Vagina (tissue), 2 donors: Measurements from ENCODE around the gene SFMBT2. TPM values are rescaled to one million over a fixed set of nuclear protein-coding genes. Genes with fewer than 3 reads are reported as not detected.
"Not testable (repeated sequence)": the region's sequence is repeated elsewhere in the genome, so short reads cannot be mapped to it uniquely, and the experiment has no call there.

ENCODE experiments used
- DNase-seq, 2 donors: peaks; one replicate each; pipeline ENCODE4 v3.0.0-alpha.2; 2017; ENCODE audit errors: extremely low spot score in 2 of 2
- H3K27ac ChIP-seq: fragments of 200-600 bp; sonication (generic); one replicate; pipeline ENCODE4 v1.5.1; 2019
- H3K27me3 ChIP-seq: fragments of 200-600 bp; sonication (generic); one replicate; pipeline ENCODE4 v1.5.1; 2019
- H3K36me3 ChIP-seq, 2 donors: fragments of 200-600 bp; sonication (generic); one replicate each; pipeline ENCODE4 v1.5.1; 2017 to 2019
- H3K4me1 ChIP-seq: fragments of 200-600 bp; sonication (generic); one replicate; pipeline ENCODE4 v1.5.1; 2019
- H3K4me3 ChIP-seq, 2 donors: fragments of 200-600 bp; sonication (generic); 1 replicate in 1 of 2; 2 replicates in 1 of 2; pipeline ENCODE4 v1.5.1; 2016 to 2019
- H3K9me3 ChIP-seq: fragments of 200-600 bp; sonication (generic); one replicate; pipeline ENCODE4 v1.5.1; 2019
- POLR2A ChIP-seq, 2 donors: fragments of 450-650 bp; IDR thresholded peaks; one replicate each; pipeline ENCODE4 v1.6.1; 2017; ENCODE audit warnings: antibody characterized with exemption in 2 of 2, mild to moderate bottlenecking in 2 of 2, moderate library complexity in 2 of 2
- POLR2AphosphoS5 ChIP-seq, 2 donors: sonication (generic); formaldehyde crosslinking; IDR thresholded peaks; one replicate each; pipeline ENCODE4 v1.9.0; 2017; ENCODE audit warnings: antibody characterized with exemption in 2 of 2, mild to moderate bottlenecking in 2 of 2, low read depth in 1 of 2; ENCODE audit not compliant: insufficient read depth in 1 of 2
- intact Hi-C: fragments of 100-400 bp; cut with DNase I; formaldehyde crosslinking; loops from one replicate; pipeline ENCODE4 v1.15.1; 2023
- total RNA-seq: library from RNA; depleted of rRNA; stranded (reverse); fragments of >200 nt; gene quantifications from one replicate; pipeline ENCODE4 v1.2.3, GENCODE V29; 2016
- TF ChIP-seq, protein P1 (sequence below), 3 experiments: fragments of 450-650 bp in 2 of 3; fragments of 200-600 bp in 1 of 3; sonication (generic) in 1 of 3; IDR thresholded peaks; one replicate each; pipeline ENCODE4 v1.5.1; 2017 to 2019; ENCODE audit warnings: antibody characterized with exemption in 3 of 3, mild to moderate bottlenecking in 2 of 3, moderate library complexity in 2 of 3

Gene SFMBT2
- total RNA-seq, 1 donor from 2014 or later = 12.5 TPM

DNA sequence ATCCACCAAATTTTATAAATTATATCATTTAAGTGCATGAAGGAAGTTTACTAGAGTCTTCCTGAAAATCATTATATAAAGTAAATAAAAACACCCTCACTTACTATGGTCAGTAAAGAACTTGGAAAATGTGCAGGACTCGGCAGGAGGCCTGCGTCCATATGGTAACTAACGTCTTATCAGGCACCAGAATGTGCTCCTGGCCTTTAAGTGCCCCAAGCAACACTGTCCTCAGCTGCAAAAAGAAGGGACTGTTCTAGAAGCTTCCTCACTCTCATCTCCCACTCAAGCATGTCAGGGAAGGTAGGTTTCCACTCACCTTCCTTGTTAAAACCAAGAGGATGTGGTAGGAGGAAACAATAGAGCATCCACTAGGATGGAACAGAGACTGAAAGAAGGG is 11.3 kb downstream of the SFMBT2 start:
- intact Hi-C loops = no loop called here
- no peaks in the 10 kb centered on the region for H3K36me3 ChIP-seq
- no peak overlapping the region for H3K27ac ChIP-seq
- no peaks in the 10 kb centered on the region for H3K27me3 ChIP-seq
- TF ChIP-seq POLR2A (IDR thresholded peaks at IDR 0.05) (no peak), POLR2AphosphoS5 (IDR thresholded peaks at IDR 0.05; ENCODE audit: insufficient read depth in 1 of 2, low read depth in 1 of 2) (no peak)
- TF ChIP-seq, protein P1, sequence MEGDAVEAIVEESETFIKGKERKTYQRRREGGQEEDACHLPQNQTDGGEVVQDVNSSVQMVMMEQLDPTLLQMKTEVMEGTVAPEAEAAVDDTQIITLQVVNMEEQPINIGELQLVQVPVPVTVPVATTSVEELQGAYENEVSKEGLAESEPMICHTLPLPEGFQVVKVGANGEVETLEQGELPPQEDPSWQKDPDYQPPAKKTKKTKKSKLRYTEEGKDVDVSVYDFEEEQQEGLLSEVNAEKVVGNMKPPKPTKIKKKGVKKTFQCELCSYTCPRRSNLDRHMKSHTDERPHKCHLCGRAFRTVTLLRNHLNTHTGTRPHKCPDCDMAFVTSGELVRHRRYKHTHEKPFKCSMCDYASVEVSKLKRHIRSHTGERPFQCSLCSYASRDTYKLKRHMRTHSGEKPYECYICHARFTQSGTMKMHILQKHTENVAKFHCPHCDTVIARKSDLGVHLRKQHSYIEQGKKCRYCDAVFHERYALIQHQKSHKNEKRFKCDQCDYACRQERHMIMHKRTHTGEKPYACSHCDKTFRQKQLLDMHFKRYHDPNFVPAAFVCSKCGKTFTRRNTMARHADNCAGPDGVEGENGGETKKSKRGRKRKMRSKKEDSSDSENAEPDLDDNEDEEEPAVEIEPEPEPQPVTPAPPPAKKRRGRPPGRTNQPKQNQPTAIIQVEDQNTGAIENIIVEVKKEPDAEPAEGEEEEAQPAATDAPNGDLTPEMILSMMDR (IDR thresholded peaks at IDR 0.05) = no peak
- no peaks in the 10 kb centered on the region for H3K9me3 ChIP-seq
- peaks cover 7% of the 10 kb centered on the region for H3K4me1 ChIP-seq
- DNase-seq = peak in 1 of 2 donors; percentile 64
- H3K4me3 ChIP-seq = no peak overlapping the region

DNA sequence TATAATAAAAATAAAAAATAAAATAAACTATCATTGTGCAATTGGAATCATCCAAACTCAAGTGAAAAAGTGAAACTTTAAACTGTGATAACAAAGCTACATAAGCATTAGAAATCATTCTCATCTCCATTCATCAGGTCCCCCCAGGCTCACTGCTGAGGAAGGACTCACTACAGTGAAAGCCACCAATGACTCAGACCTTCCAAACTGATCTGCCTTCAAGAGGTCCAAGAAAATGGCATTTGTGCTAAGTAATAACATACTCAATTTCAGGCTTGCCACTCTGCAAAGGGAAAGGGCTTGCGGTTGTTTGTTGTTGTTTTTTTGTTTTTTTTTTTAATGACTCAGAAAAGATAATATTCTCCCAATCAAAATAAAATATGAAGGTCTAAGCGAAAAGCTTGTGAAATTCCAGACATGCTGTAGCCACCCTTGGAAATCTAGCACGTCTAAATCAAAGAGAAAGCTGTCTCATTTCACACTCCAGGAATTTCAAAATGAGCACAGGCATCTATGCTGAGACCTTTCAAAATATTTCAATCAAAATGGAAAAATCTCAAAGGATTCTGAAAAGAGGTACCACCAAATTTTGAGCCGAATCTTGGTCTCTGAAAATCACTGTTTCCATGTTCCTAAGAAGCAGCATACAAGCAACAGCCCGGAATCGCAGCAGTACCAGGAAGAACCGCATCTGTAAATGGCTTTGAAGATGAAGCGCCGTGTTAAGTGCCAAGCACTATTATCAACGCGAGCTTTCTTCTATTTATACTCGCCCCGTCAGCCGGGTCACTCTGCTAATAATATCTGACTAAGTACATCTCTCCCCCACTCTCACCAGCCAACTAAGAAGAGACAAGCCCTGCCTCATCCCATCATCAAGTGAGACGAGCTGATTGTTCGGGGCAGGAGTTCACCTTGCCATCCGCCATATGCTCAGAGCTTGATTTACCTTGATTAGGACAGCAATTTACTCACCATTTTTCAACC is 13.5 kb downstream of the SFMBT2 start:
- no peak for TF ChIP-seq POLR2AphosphoS5 (IDR thresholded peaks at IDR 0.05; ENCODE audit: insufficient read depth in 1 of 2, low read depth in 1 of 2)
- TF ChIP-seq POLR2A (IDR thresholded peaks at IDR 0.05) = no peak
- TF ChIP-seq, protein P1 (IDR thresholded peaks at IDR 0.05) = no peak
- intact Hi-C loops = no loop called here
- Histone ChIP-seq H3K27ac (no peak overlapping the region), H3K4me3 (no peak overlapping the region), H3K9me3 (no peaks in the 10 kb centered on the region), H3K4me1 (no peaks in the 10 kb centered on the region), H3K27me3 (no peaks in the 10 kb centered on the region), H3K36me3 (no peaks in the 10 kb centered on the region)
- peak in 1 of 2 donors; percentile 32 for DNase-seq

DNA sequence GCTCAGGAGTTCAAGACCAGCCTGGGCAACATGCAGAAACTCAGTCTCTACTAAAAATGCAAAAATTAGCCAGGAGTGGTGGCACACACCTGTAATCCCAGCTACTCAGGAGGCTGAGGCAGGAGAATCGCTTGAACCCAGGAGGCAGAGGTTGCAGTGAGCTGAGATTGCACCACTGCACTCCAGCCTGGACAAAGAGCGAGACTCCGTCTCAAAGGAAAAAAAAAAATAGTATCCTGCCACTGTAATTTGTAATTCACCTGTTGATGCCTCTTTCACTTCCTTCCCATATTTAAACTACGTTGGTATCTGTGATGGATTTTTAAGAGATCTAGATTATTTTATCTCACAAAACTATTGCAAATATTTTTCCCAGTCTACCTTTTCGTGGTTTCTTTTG is 18.5 kb downstream of the SFMBT2 start:
- intact Hi-C loops = not testable (repeated sequence)

DNA sequence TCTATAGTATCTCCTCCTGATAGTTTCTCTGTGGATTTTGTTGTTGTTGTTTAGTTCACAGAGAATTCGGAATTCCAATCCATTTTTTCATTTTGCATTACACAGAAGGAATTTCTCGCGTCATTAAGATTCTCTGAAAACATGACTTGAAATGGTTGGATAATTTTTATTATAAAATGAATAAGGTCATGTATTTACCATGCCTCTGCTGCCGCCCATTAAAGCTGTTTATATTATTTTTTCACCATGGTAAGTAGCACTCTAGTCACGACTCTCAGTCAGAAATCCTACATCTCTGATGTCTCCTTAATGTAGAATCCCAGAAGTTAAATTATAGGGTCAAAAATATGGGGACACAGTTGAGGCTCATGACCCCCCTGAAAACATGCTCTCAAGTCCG is 19.1 kb downstream of the SFMBT2 start:
- TF ChIP-seq POLR2AphosphoS5 (IDR thresholded peaks at IDR 0.05; ENCODE audit: insufficient read depth in 1 of 2, low read depth in 1 of 2) (no peak), POLR2A (IDR thresholded peaks at IDR 0.05) (no peak)
- TF ChIP-seq, protein P1 (IDR thresholded peaks at IDR 0.05) = no peak
- H3K27me3 ChIP-seq = no peaks in the 10 kb centered on the region
- no peaks in the 10 kb centered on the region for H3K36me3 ChIP-seq
- no peak for DNase-seq
- intact Hi-C loops = no loop called here
- H3K4me1 ChIP-seq = no peaks in the 10 kb centered on the region
- no peaks in the 10 kb centered on the region for H3K9me3 ChIP-seq
- H3K27ac ChIP-seq = no peak overlapping the region
- no peak overlapping the region for H3K4me3 ChIP-seq

More for the DNA sequence above, 18.5 kb downstream of the SFMBT2 start:
- not testable (repeated sequence) for H3K4me3 ChIP-seq, H3K27ac ChIP-seq, H3K36me3 ChIP-seq, H3K27me3 ChIP-seq, H3K9me3 ChIP-seq, DNase-seq, H3K4me1 ChIP-seq

DNA sequence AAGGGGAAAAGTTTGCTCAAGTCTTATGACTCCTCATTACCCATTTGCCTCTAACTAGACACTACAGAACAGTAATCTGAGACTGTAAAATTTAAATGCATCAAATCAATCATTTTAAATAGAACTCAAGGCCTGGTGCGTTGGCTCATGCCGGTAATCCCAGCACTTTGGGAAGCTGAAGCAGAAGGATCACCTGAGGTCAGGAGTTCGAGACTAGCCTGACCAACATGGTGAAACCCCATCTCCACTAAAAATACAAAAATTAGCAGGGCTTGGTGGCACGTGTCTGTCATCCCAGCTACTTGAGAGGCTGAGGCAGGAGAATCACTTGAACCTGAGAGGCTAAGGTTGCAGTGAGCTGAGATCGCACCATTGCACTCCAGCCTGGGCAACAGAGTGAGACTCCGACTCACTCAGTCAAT is 20.1 kb downstream of the SFMBT2 start:
- H3K27me3 ChIP-seq, intact Hi-C loops, DNase-seq, H3K4me1 ChIP-seq, H3K4me3 ChIP-seq, H3K36me3 ChIP-seq, H3K9me3 ChIP-seq, H3K27ac ChIP-seq: not testable (repeated sequence)

DNA sequence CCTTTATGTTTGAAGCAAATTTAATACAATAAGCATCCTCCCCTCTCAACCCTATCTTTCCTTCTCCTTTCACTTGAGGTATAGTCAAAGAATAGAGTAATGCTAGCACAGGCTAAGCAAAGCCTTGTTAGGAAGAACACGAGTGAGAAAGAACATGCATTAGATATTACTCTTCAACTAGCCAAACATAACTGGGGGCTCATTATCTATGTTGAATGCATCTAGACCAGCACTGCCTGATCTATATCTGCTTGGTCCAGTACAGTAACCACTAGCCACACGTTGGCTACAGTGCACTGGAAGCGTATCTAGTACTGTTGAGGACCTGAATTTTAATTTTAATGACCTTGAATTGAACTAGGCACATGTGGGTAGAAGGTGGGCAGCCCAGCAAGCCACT is 21.0 kb downstream of the SFMBT2 start:
- Histone ChIP-seq H3K36me3 (no peaks in the 10 kb centered on the region), H3K27me3 (no peaks in the 10 kb centered on the region), H3K27ac (no peak overlapping the region), H3K4me1 (peaks cover 5% of the 10 kb centered on the region), H3K4me3 (no peak overlapping the region), H3K9me3 (no peaks in the 10 kb centered on the region)
- TF ChIP-seq, protein P1 (IDR thresholded peaks at IDR 0.05) = no peak
- TF ChIP-seq POLR2A (IDR thresholded peaks at IDR 0.05) (no peak), POLR2AphosphoS5 (IDR thresholded peaks at IDR 0.05; ENCODE audit: insufficient read depth in 1 of 2, low read depth in 1 of 2) (no peak)
- intact Hi-C loops = no loop called here
- DNase-seq = no peak
